Left renal cortex interstitium (tissue), 4 donors: ENCODE measurements around the gene PDLIM5. TPM values are rescaled to one million over a fixed set of nuclear protein-coding genes. Genes with fewer than 3 reads are reported as not detected.
"Not testable (repeated sequence)": the region's sequence is repeated elsewhere in the genome, so short reads cannot be mapped to it uniquely, and the experiment has no call there.

Experiments
- DNase-seq, 4 donors: peaks; one replicate each; pipeline ENCODE4 v3.0.0-alpha.2; 2013; ENCODE audit warnings: low read depth in 4 of 4, low spot score in 2 of 4, missing footprints in 1 of 4
- polyA plus RNA-seq, 4 donors: library from polyadenylated mRNA; unstranded; fragments of 120-200 nt; gene quantifications; one replicate each; pipeline ENCODE4 v1.2.1, GENCODE V29; 2013; ENCODE audit not compliant: insufficient read length in 4 of 4

The PDLIM5 gene
- polyA plus RNA-seq, 4 donors = 42.5 to 53.4 (median 52.8) TPM

- DNase-seq = no peak
These were observed 7.9 kb downstream of the PDLIM5 start for GRCh38 chr4:94459462-94460161.

- no peak for DNase-seq
These were observed 9.8 kb downstream of the PDLIM5 start for GRCh38 chr4:94461506-94461905.

GRCh38 chr4:94462572-94462971 is 10.8 kb downstream of the PDLIM5 start:
- DNase-seq = no peak

GRCh38 chr4:94463771-94464170 is 12.0 kb downstream of the PDLIM5 start:
- no peak for DNase-seq

GRCh38 chr4:94466371-94466770 is 14.6 kb downstream of the PDLIM5 start:
- no peak for DNase-seq

GRCh38 chr4:94466923-94467322 is 15.2 kb downstream of the PDLIM5 start:
- DNase-seq = no peak

GRCh38 chr4:94468093-94468769 is 16.5 kb downstream of the PDLIM5 start:
- DNase-seq = no peak

GRCh38 chr4:94469221-94469784 is 17.6 kb downstream of the PDLIM5 start:
- no peak for DNase-seq

GRCh38 chr4:94470132-94470531 is 18.4 kb downstream of the PDLIM5 start:
- no peak for DNase-seq

- DNase-seq = not testable (repeated sequence)
These were observed 19.0 kb downstream of the PDLIM5 start for GRCh38 chr4:94470782-94471181.

GRCh38 chr4:94472056-94472826 is 20.5 kb downstream of the PDLIM5 start:
- DNase-seq = no peak

- no peak for DNase-seq
These were observed 23.3 kb downstream of the PDLIM5 start for GRCh38 chr4:94475050-94475449.

- DNase-seq = no peak
These were observed 24.1 kb downstream of the PDLIM5 start for GRCh38 chr4:94475794-94476193.

- DNase-seq = no peak
These were observed 25.5 kb downstream of the PDLIM5 start for GRCh38 chr4:94477227-94477626.

- not testable (repeated sequence) for DNase-seq
These were observed 27.1 kb downstream of the PDLIM5 start for GRCh38 chr4:94478805-94479204.

- DNase-seq = no peak
These were observed 27.8 kb downstream of the PDLIM5 start for GRCh38 chr4:94479358-94480141.

- no peak for DNase-seq
These were observed 28.7 kb downstream of the PDLIM5 start for GRCh38 chr4:94480362-94480951.

GRCh38 chr4:94483895-94484294 is 32.2 kb downstream of the PDLIM5 start:
- no peak for DNase-seq

GRCh38 chr4:94484818-94485217 is 33.1 kb downstream of the PDLIM5 start:
- DNase-seq = no peak

GRCh38 chr4:94486372-94486801 is 34.6 kb downstream of the PDLIM5 start:
- DNase-seq = no peak
